ENCODE measurements around the gene PLEKHJ1. TPM values are rescaled to one million over a fixed set of nuclear protein-coding genes. Genes with fewer than 3 reads are reported as not detected.
A peak's percentile ranks its signal among the peaks of the same experiment; 100 is the strongest.

PLEKHJ1 gene
- polyA plus RNA-seq, 1 of the 3 experiments (the other 2 are of a cell fraction) = 151 TPM

DNA sequence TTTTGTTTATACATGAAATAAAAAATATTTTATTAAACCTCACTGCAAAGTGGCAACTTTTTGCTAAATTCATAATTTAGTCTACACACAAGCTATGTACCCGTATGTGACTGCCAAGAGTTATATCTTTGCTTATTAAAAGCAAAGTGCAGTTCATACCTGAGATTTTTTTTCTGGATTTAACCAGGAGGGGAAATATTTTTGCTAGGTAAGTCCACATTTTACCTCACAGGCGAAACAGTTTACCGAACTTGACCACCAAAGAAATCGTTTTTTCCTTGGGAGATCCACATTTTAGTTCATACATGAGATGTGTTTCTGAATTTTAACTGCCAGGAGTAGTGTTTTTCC is 32.3 kb upstream of the PLEKHJ1 start:
- H3K27me3 ChIP-seq (ENCODE audit: insufficient read depth) = no peaks in the 10 kb centered on the region
- peak overlapping the region; percentile 69 to 91 for H3K4me3 ChIP-seq (ENCODE audit: low read depth in 2 of 2, low read length in 1 of 2)
- WGBS (ENCODE audit: low lambda C conversion rate) = 81% methylated on average over 4 of the region's 4 CpGs
- ChIA-PET CTCF (no interaction called here), POLR2A (no interaction called here)
- peak overlapping the region; percentile 80 for H2AFZ ChIP-seq (ENCODE audit: low read depth)
- peaks cover 23% of the 10 kb centered on the region for H3F3A ChIP-seq (replicated peaks; ENCODE audit: insufficient read depth)
- no peaks in the 10 kb centered on the region for H3K9me2 ChIP-seq
- TF ChIP-seq TAF1 (IDR thresholded peaks at IDR 0.05; ENCODE audit: borderline replicate concordance, low read depth, low read length) = no peak
- no peak for TF ChIP-seq MEF2A (IDR thresholded peaks at IDR 0.05; ENCODE audit: borderline replicate concordance, low read depth)
- TF ChIP-seq JUND (IDR thresholded peaks at IDR 0.05) = no peak
- TF ChIP-seq MXI1 (IDR thresholded peaks at IDR 0.05; ENCODE audit: low read depth, low read length) = no peak
- peaks cover 41% of the 10 kb centered on the region for H3K79me2 ChIP-seq (ENCODE audit: insufficient read depth)
- H3K27ac ChIP-seq (ENCODE audit: low read depth in 2 of 2, low read length in 1 of 2) = peak overlapping the region in 1 of 2 experiments; percentile 77; a peak in 1 of 4 replicates
- peak overlapping the region; percentile 81 for H3K4me2 ChIP-seq
- DNase-seq = no peak
- H4K20me1 ChIP-seq (ENCODE audit: insufficient read depth) = peaks cover 40% of the 10 kb centered on the region
- no peaks in the 10 kb centered on the region for H3K9me3 ChIP-seq
- H3K4me1 ChIP-seq (ENCODE audit: control insufficient read depth in 1 of 2, insufficient read depth in 2 of 2, low read depth in 1 of 2, low read length in 1 of 2) = peaks cover 8 to 25% of the 10 kb centered on the region in 2 experiments; a peak in 3 of 4 replicates
- H3K36me3 ChIP-seq (replicated peaks in 1 of 2; ENCODE audit: control insufficient read depth in 1 of 2, insufficient read depth in 2 of 2, low read length in 1 of 2) = peaks cover 10 to 20% of the 10 kb centered on the region in 2 experiments
- H3K9ac ChIP-seq = peak overlapping the region; percentile 62; the same call in 1 of the 2 replicates

DNA sequence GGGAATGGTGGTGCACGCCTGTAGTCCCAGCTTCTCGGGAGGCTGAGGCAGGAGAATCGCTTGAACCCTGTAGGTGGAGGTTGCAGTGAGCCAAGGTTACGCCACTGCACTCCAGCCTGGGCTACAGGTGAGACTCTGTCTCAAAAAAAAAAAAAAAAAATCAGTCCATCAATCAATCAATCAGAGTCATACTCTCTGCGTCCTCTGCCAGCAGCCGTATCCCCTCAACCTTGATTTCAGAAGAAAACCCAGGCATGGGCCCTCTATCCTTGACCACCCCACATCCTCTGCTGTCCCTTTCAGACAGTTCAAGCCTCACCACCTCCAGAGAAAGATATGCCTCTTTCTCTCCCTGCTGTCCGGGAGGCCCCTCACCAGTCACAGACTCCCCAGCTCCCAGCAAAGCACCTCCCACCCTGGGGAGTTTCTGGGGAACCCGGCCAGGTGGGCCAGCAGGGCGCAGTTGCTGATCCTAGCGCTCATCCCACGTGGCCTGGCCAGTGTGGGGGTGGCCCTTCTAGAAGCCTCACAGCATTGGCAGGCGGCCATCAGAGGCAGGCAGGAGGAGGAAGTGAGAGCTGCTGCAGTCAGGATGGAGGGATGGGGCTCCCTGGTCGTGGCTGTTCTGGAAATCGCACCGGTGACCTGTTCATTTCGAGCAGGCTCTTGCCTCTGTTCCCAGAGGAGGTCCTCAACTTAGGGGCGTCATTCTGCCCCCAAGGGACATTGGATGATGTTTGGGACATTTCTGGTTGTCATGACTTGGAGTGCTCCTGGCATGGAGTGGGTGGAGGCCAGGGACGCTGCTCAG is 30.3 kb upstream of the PLEKHJ1 start:
- H3K9ac ChIP-seq = no peak overlapping the region
- peak; percentile 46 for DNase-seq
- no peak for TF ChIP-seq YY1 (IDR thresholded peaks at IDR 0.05; ENCODE audit: low read depth)
- no peak for TF ChIP-seq RAD21 (IDR thresholded peaks at IDR 0.05; ENCODE audit: low read length)
- TF ChIP-seq, protein P1, sequence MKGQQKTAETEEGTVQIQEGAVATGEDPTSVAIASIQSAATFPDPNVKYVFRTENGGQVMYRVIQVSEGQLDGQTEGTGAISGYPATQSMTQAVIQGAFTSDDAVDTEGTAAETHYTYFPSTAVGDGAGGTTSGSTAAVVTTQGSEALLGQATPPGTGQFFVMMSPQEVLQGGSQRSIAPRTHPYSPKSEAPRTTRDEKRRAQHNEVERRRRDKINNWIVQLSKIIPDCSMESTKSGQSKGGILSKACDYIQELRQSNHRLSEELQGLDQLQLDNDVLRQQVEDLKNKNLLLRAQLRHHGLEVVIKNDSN (IDR thresholded peaks at IDR 0.05; ENCODE audit: borderline replicate concordance, low read depth) = peak; percentile 71; the same call in 1 of the 2 replicates
- TF ChIP-seq, protein P2, sequence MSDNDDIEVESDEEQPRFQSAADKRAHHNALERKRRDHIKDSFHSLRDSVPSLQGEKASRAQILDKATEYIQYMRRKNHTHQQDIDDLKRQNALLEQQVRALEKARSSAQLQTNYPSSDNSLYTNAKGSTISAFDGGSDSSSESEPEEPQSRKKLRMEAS (IDR thresholded peaks at IDR 0.05; ENCODE audit: low read depth) = peak; percentile 75; the same call in 1 of the 2 replicates
- TF ChIP-seq ELF1 (IDR thresholded peaks at IDR 0.05) = no peak
- peak; percentile 56 for TF ChIP-seq NFIC (IDR thresholded peaks at IDR 0.05; ENCODE audit: borderline replicate concordance)
- no peaks in the 10 kb centered on the region for H3K9me3 ChIP-seq
- 80% methylated on average over 15 of the region's 18 CpGs for WGBS (ENCODE audit: low lambda C conversion rate)
- no peaks in the 10 kb centered on the region for H3K27me3 ChIP-seq (ENCODE audit: insufficient read depth)
- H4K20me1 ChIP-seq (ENCODE audit: insufficient read depth) = peaks cover 19% of the 10 kb centered on the region
- H3K4me1 ChIP-seq (ENCODE audit: control insufficient read depth in 1 of 2, insufficient read depth in 2 of 2, low read depth in 1 of 2, low read length in 1 of 2) = peaks cover 5 to 8% of the 10 kb centered on the region in 2 experiments; a peak in 3 of 4 replicates
- ChIA-PET CTCF (interaction anchor here (1.0 to 9.8 kb wide), 4 partner anchors 7 to 50 kb away, joined by 3 to 121 read pairs (median 4); no protein-coding TSS in a partner anchor), POLR2A (interaction anchor here (1.1 kb wide), 1 partner anchor 23 kb away, joined by 4 read pairs; no protein-coding TSS in a partner anchor)
- H3K36me3 ChIP-seq (replicated peaks in 1 of 2; ENCODE audit: control insufficient read depth in 1 of 2, insufficient read depth in 2 of 2, low read length in 1 of 2) = no peaks in the 10 kb centered on the region
- no peak overlapping the region for H3K4me3 ChIP-seq (ENCODE audit: low read depth in 2 of 2, low read length in 1 of 2)
- H2AFZ ChIP-seq (ENCODE audit: low read depth) = peak overlapping the region; percentile 84
- no peak overlapping the region for H3K27ac ChIP-seq (ENCODE audit: low read depth in 2 of 2, low read length in 1 of 2)
- peaks cover 9% of the 10 kb centered on the region for H3F3A ChIP-seq (replicated peaks; ENCODE audit: insufficient read depth)
- H3K79me2 ChIP-seq (ENCODE audit: insufficient read depth) = peaks cover 21% of the 10 kb centered on the region
- 0 out of 2 replicates have a peak overlapping the region, but pooled peaks have one; percentile 15 for H3K4me2 ChIP-seq
- H3K9me2 ChIP-seq = no peaks in the 10 kb centered on the region
